Measurements from ENCODE around the gene HIGD1B. TPM values are rescaled to one million over a fixed set of nuclear protein-coding genes. Genes with fewer than 3 reads are reported as not detected.
A peak's percentile ranks its signal among the peaks of the same experiment; 100 is the strongest.

Gene HIGD1B
- not detected in 2 replicates for total RNA-seq
- polyA plus RNA-seq: 0.34 TPM in 1 of 2 replicates, not detected in the other
- 0.52 TPM in 1 of 2 replicates, not detected in the other for polyA plus RNA-seq (2012)
- not detected in 2 replicates for polyA minus RNA-seq (ENCODE audit: low replicate concordance)

DNA sequence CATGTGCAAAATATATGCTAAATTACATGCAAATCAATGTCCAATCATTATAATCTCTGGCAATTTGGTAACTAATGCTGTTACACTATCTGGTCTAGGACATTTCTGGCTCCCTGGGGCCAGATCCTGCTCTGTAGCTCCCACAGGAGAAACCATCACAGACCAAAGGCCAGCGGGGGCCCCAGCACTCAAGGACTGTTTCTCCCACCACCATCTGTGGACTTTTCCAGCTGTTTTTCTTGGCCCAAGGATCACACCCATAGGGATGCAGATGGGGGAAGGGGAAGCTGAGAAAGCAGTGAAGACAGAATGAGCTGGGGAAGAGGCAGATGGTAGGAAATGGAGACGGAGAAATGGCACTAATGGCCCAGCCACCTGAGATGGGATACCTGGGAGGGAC, at the start of gene HIGD1B:
Gene HIGD1B, plus strand, starts transcription at position 298 of the 400 bp plus-strand sequence. CDS start 270 bp downstream, outside the sequence.
- H3K27ac ChIP-seq (ENCODE audit: insufficient read depth, low read length): no peak within 1 kb of the TSS
- peaks cover 12% of the 10 kb centered on the region for H3K4me1 ChIP-seq (ENCODE audit: control insufficient read depth, extremely low read depth, insufficient read depth, low read length)
- H3K27me3 ChIP-seq (ENCODE audit: control insufficient read depth, insufficient read depth, low read length): no peaks in the 10 kb centered on the region
- H3K79me2 ChIP-seq (ENCODE audit: control insufficient read depth, insufficient read depth, low read length): no peaks in the 10 kb centered on the region
- H3K4me3 ChIP-seq (replicated peaks in 1 of 4; ENCODE audit: control extremely low read depth in 1 of 4, insufficient read depth in 1 of 4, low read depth in 3 of 4, low read length in 4 of 4): no peak within 1 kb of the TSS
- H3K9me3 ChIP-seq (ENCODE audit: control insufficient read depth, insufficient read depth, low read depth, low read length): no peaks in the 10 kb centered on the region
- TF ChIP-seq, protein P1, sequence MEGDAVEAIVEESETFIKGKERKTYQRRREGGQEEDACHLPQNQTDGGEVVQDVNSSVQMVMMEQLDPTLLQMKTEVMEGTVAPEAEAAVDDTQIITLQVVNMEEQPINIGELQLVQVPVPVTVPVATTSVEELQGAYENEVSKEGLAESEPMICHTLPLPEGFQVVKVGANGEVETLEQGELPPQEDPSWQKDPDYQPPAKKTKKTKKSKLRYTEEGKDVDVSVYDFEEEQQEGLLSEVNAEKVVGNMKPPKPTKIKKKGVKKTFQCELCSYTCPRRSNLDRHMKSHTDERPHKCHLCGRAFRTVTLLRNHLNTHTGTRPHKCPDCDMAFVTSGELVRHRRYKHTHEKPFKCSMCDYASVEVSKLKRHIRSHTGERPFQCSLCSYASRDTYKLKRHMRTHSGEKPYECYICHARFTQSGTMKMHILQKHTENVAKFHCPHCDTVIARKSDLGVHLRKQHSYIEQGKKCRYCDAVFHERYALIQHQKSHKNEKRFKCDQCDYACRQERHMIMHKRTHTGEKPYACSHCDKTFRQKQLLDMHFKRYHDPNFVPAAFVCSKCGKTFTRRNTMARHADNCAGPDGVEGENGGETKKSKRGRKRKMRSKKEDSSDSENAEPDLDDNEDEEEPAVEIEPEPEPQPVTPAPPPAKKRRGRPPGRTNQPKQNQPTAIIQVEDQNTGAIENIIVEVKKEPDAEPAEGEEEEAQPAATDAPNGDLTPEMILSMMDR (conservative IDR thresholded peaks at IDR 0.05 in 1 of 2, IDR thresholded peaks at IDR 0.05 in 1 of 2; ENCODE audit: low read depth in 1 of 2, low read length in 2 of 2): no peak
- TF ChIP-seq EZH2 (IDR thresholded peaks at IDR 0.05; ENCODE audit: low read length, missing control alignments): no peak
- no peak within 1 kb of the TSS for H3K4me2 ChIP-seq (ENCODE audit: extremely low read depth, insufficient read depth, low read length)
- no peak for DNase-seq (ENCODE audit: low read depth in 2 of 2)
- no peak within 1 kb of the TSS for H2AFZ ChIP-seq (ENCODE audit: low read length)
- no peak within 1 kb of the TSS for H3K9ac ChIP-seq (ENCODE audit: insufficient read depth, low read length)
- H4K20me1 ChIP-seq (ENCODE audit: control insufficient read depth, extremely low read depth, insufficient read depth, low read length): no peaks in the 10 kb centered on the region
- peaks cover 8% of the 10 kb centered on the region for H3K36me3 ChIP-seq (ENCODE audit: control insufficient read depth, insufficient read depth, low read length)

DNA sequence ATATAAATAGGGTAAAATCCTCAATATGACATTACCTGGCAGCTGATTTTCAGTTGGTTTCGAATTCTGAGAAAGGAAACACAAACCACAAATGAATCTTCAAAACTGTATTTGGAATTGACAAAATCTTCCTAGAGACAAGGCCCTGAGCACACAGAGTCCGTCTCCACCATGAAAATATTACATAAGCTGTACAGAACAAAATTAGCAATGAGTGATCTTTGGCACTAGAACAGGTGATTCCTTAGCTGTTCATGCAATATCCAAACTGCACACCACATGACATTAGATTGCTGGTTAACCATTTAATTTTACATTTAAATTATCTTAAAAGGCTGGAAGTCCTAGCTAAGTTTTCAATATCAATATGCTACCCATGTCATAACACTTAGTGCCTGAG, 49.3 kb upstream of the HIGD1B start:
- Histone ChIP-seq H3K4me3 (replicated peaks in 1 of 4; ENCODE audit: control extremely low read depth in 1 of 4, insufficient read depth in 1 of 4, low read depth in 3 of 4, low read length in 4 of 4) (no peak overlapping the region), H3K79me2 (ENCODE audit: control insufficient read depth, insufficient read depth, low read length) (peaks cover 36% of the 10 kb centered on the region), H3K4me2 (ENCODE audit: extremely low read depth, insufficient read depth, low read length) (no peak overlapping the region), H2AFZ (ENCODE audit: low read length) (no peak overlapping the region), H3K27ac (ENCODE audit: insufficient read depth, low read length) (peak overlapping the region; percentile 49), H3K27me3 (ENCODE audit: control insufficient read depth, insufficient read depth, low read length) (no peaks in the 10 kb centered on the region), H3K4me1 (ENCODE audit: control insufficient read depth, extremely low read depth, insufficient read depth, low read length) (peaks cover 30% of the 10 kb centered on the region), H3K36me3 (ENCODE audit: control insufficient read depth, insufficient read depth, low read length) (no peaks in the 10 kb centered on the region), H3K9ac (ENCODE audit: insufficient read depth, low read length) (no peak overlapping the region), H4K20me1 (ENCODE audit: control insufficient read depth, extremely low read depth, insufficient read depth, low read length) (no peaks in the 10 kb centered on the region), H3K9me3 (ENCODE audit: control insufficient read depth, insufficient read depth, low read depth, low read length) (no peaks in the 10 kb centered on the region)
- DNase-seq (ENCODE audit: low read depth in 2 of 2): no peak
- TF ChIP-seq, protein P1 (conservative IDR thresholded peaks at IDR 0.05 in 1 of 2, IDR thresholded peaks at IDR 0.05 in 1 of 2; ENCODE audit: low read depth in 1 of 2, low read length in 2 of 2): no peak
- TF ChIP-seq EZH2 (IDR thresholded peaks at IDR 0.05; ENCODE audit: low read length, missing control alignments): no peak

DNA sequence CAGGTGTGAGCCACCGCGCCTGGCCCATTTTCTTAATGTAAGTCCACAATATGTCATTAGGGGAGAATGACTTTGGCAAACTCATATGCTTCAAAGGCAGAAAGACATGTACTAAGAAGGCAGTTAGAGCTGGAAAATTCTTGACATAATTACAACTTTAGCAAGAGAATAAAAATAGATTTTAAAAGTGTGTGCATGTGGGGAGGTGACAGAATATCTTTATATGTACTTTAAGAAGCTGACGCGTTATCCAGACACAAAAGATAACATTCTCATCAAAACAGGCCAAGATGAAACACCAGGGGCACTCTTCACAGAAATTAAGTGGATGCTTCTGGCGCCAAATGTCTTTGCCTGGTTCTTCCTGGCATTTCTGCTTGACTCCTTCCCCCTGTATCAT, 45.8 kb upstream of the HIGD1B start:
- H3K79me2 ChIP-seq (ENCODE audit: control insufficient read depth, insufficient read depth, low read length): peaks cover 70% of the 10 kb centered on the region
- peaks cover 12% of the 10 kb centered on the region for H3K4me1 ChIP-seq (ENCODE audit: control insufficient read depth, extremely low read depth, insufficient read depth, low read length)
- H3K27ac ChIP-seq (ENCODE audit: insufficient read depth, low read length): no peak overlapping the region
- no peaks in the 10 kb centered on the region for H4K20me1 ChIP-seq (ENCODE audit: control insufficient read depth, extremely low read depth, insufficient read depth, low read length)
- no peak overlapping the region for H2AFZ ChIP-seq (ENCODE audit: low read length)
- H3K9ac ChIP-seq (ENCODE audit: insufficient read depth, low read length): no peak overlapping the region
- H3K27me3 ChIP-seq (ENCODE audit: control insufficient read depth, insufficient read depth, low read length): no peaks in the 10 kb centered on the region
- H3K36me3 ChIP-seq (ENCODE audit: control insufficient read depth, insufficient read depth, low read length): peaks cover 8% of the 10 kb centered on the region
- no peak overlapping the region for H3K4me3 ChIP-seq (replicated peaks in 1 of 4; ENCODE audit: control extremely low read depth in 1 of 4, insufficient read depth in 1 of 4, low read depth in 3 of 4, low read length in 4 of 4)
- H3K9me3 ChIP-seq (ENCODE audit: control insufficient read depth, insufficient read depth, low read depth, low read length): no peaks in the 10 kb centered on the region
- H3K4me2 ChIP-seq (ENCODE audit: extremely low read depth, insufficient read depth, low read length): no peak overlapping the region
- TF ChIP-seq, protein P1 (conservative IDR thresholded peaks at IDR 0.05 in 1 of 2, IDR thresholded peaks at IDR 0.05 in 1 of 2; ENCODE audit: low read depth in 1 of 2, low read length in 2 of 2): no peak
- TF ChIP-seq EZH2 (IDR thresholded peaks at IDR 0.05; ENCODE audit: low read length, missing control alignments): no peak
- DNase-seq (ENCODE audit: low read depth in 2 of 2): no peak

All from fibroblast of lung (primary cell).